ENCODE data around the gene STK24. TPM values are rescaled to one million over a fixed set of nuclear protein-coding genes. Genes with fewer than 3 reads are reported as not detected.
A peak's percentile ranks its signal among the peaks of the same experiment; 100 is the strongest.
"Not testable (repeated sequence)": the region's sequence is repeated elsewhere in the genome, so short reads cannot be mapped to it uniquely, and the experiment has no call there.

Gene STK24
- 10 to 100 TPM; 51.3 to 89.8 (median 78.6) TPM for total RNA-seq

DNA sequence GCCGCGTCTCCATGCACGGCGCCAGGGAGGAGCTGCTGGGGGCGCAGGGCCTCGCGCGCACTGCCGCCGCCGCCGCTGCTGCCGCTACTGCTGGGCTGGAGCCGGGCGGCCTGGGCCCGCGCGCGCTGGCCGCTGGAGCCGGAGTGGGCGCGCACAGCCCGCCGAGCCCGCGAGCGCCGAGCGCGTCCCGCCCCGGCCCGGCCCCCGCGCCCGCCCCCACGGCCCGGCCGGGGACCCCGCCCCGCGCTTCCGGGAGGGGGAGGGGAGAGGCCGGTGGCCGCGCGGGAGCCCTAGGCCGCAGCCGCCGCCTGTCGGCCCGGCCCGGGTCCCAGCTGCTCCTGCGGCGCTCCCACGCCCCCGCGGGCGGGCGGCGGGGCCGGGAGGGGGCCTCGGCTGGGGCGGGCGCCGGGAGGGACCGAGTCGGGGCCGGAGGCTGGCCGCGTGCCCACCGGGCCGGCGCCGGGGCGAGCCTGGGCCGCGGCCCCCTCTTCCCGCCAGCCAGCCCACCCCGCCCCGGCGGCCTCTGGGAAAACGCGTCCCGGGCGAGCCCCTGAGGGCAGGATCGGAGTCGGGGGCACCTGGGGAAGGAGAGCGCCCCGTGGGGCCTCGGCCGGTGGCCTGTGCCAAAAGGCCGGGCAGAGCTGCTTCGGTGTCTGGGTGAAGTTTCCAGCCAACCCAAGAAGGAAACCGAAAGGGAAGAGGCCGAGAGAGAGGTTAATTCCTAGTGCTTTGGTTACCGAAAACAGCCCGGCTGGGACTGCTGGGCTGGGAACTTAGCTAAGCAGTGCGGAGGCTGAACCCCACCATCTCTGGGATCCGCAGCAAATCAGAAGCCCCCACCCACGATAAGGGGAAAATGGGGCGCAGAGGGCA, at the start of gene STK24:
Gene STK24, minus strand, starts transcription at position 145 of the 873 bp plus-strand sequence. CDS start 321 bp downstream, outside the sequence.
- 1 to 2% methylated on average over 23 to 29 of the region's 103 CpGs for WGBS, 2 donors
- H3K27me3 ChIP-seq = no peaks in the 10 kb centered on the region
- no peaks in the 10 kb centered on the region for H3K36me3 ChIP-seq
- no peaks in the 10 kb centered on the region for H3K9me3 ChIP-seq
- TF ChIP-seq, protein P1, sequence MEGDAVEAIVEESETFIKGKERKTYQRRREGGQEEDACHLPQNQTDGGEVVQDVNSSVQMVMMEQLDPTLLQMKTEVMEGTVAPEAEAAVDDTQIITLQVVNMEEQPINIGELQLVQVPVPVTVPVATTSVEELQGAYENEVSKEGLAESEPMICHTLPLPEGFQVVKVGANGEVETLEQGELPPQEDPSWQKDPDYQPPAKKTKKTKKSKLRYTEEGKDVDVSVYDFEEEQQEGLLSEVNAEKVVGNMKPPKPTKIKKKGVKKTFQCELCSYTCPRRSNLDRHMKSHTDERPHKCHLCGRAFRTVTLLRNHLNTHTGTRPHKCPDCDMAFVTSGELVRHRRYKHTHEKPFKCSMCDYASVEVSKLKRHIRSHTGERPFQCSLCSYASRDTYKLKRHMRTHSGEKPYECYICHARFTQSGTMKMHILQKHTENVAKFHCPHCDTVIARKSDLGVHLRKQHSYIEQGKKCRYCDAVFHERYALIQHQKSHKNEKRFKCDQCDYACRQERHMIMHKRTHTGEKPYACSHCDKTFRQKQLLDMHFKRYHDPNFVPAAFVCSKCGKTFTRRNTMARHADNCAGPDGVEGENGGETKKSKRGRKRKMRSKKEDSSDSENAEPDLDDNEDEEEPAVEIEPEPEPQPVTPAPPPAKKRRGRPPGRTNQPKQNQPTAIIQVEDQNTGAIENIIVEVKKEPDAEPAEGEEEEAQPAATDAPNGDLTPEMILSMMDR (IDR thresholded peaks at IDR 0.05) = peak in 1 of 6 experiments; percentile 6
- TF ChIP-seq POLR2AphosphoS5 (IDR thresholded peaks at IDR 0.05) (peak; percentile 42 to 61), EP300 (IDR thresholded peaks at IDR 0.05) (no peak), POLR2A (IDR thresholded peaks at IDR 0.05) (peak in 2 of 4 donors; percentile 53 to 54)
- peaks cover 31 to 43% (median 33%) of the 10 kb centered on the region in 4 donors for H3K4me1 ChIP-seq
- peak within 1 kb of the TSS; percentile 97 to 99 (median 98) for H3K27ac ChIP-seq
- peak; percentile 73 to 95 for DNase-seq
- peak; percentile 88 to 90 for ATAC-seq (ENCODE audit: low FRiP score in 2 of 2)
- peak within 1 kb of the TSS; percentile 76 to 94 (median 85) for H3K4me3 ChIP-seq

DNA sequence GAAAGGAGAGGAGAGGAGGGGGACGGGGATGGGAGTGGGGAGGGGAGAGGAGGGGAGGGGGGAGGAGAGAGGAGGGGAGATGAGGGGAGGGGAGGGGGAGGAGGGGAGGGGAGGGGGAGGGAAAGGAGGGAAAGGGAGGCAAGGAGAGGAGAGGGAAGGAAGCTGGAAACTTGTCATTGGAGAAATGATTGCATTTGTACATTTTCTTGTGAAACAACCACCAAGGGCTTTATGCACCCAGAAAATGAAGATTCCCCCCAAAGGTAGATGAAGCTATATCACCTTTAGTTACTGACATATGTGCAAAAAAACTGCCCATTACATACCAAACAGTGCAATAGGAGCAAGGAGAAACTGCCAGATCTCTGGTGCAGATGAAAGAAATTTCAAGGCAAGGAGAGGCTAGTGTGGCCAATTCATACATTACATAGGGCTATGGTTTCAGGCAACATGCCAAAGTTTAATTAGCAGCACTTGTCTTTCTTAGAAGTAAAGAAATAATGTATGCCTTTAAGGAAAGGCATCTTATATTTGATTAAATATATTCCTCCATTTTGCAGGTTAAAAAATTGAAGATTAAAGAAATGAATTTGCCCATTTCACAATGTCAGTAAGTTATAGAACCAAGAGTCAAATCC, 49.5 kb upstream of the STK24 start:
- no peaks in the 10 kb centered on the region for H3K36me3 ChIP-seq
- no peaks in the 10 kb centered on the region for H3K4me1 ChIP-seq
- no CpG with 5 or more reads among the region's 1 CpG for WGBS, 2 donors
- H3K4me3 ChIP-seq = no peak overlapping the region
- H3K9me3 ChIP-seq = no peaks in the 10 kb centered on the region
- TF ChIP-seq EP300 (IDR thresholded peaks at IDR 0.05) (no peak), POLR2AphosphoS5 (IDR thresholded peaks at IDR 0.05) (no peak), POLR2A (IDR thresholded peaks at IDR 0.05) (no peak)
- TF ChIP-seq, protein P1 (IDR thresholded peaks at IDR 0.05) = no peak
- no peak for DNase-seq
- no peaks in the 10 kb centered on the region for H3K27me3 ChIP-seq
- no peak overlapping the region for H3K27ac ChIP-seq
- no peak for ATAC-seq (ENCODE audit: low FRiP score in 2 of 2)

DNA sequence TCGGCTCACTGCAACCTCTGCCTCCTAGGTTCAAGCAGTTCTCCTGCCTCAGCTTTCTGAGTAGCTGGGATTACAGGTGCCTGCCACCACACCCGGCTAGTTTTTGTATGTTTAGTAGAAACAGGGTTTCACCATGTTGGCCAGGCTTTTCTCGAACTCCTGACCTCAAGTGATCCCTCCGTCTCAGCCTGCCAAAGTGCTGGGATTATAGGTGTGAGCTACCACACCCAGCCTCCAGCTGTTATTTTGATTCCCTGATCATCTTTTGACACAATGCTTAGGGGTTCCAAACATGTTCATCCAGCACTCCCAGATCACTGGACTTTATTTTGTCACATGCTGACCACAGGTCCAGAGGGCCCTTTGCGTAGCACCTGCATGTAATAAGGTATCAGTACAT, 47.7 kb upstream of the STK24 start:
- 87 to 88% methylated on average over 4 to 5 of the region's 5 CpGs for WGBS, 2 donors
- H3K27me3 ChIP-seq = not testable (repeated sequence)

DNA sequence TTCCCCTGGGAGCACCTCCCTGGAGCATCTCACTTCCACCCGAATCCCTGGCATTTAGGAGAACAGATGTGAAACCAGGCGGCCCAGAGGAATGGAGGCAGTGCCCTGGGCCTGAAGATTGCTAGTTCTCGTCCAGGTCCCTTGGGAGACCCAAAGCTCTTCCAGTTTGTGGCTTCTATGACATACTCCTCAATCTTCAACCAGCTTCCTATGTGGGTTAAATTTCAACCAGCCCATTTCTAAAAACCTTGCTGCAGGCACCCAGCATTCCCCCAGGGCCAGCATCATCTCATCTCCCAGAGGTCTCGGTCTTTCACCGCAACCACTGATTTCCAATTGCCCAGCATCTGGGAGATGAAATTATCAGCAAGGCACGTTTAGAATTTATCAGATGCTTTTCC, 46.0 kb upstream of the STK24 start:
- H3K4me1 ChIP-seq = no peaks in the 10 kb centered on the region
- H3K27ac ChIP-seq = no peak overlapping the region
- no peaks in the 10 kb centered on the region for H3K27me3 ChIP-seq
- no peak for TF ChIP-seq POLR2AphosphoS5 (IDR thresholded peaks at IDR 0.05)
- no peak for TF ChIP-seq EP300 (IDR thresholded peaks at IDR 0.05)
- TF ChIP-seq, protein P1 (IDR thresholded peaks at IDR 0.05) = no peak
- ATAC-seq (ENCODE audit: low FRiP score in 2 of 2) (no peak), DNase-seq (no peak)
- no peak overlapping the region for H3K4me3 ChIP-seq
- H3K9me3 ChIP-seq = no peaks in the 10 kb centered on the region
- no peaks in the 10 kb centered on the region for H3K36me3 ChIP-seq
- WGBS, 2 donors = 71 to 88% methylated on average over 6 of the region's 6 CpGs

More for the DNA sequence above, 47.7 kb upstream of the STK24 start:
- DNase-seq; H3K27ac ChIP-seq; H3K9me3 ChIP-seq; H3K4me1 ChIP-seq; H3K4me3 ChIP-seq; H3K36me3 ChIP-seq; ATAC-seq (ENCODE audit: low FRiP score in 2 of 2): not testable (repeated sequence)

DNA sequence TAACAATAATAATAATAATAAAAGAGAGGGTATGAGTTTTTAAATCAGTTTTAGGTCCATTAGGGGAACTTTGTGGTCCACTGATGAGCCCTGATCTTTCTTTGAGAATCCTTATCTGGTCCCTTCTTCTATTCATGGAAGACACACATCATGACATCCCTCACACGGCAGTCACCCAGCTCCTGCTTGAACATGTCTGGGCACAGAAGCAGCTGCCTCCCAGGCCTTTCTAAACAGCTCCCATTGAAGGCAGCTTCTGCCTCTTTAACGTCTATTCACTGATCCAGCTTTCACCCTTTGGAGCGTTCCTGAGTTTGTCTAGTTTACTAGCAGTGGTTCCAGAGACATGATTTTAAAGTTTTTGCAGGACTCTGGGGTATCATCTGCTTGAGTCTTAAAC, 42.6 kb upstream of the STK24 start:
- Histone ChIP-seq H3K36me3 (no peaks in the 10 kb centered on the region), H3K27ac (no peak overlapping the region), H3K4me1 (no peaks in the 10 kb centered on the region), H3K27me3 (no peaks in the 10 kb centered on the region), H3K9me3 (no peaks in the 10 kb centered on the region), H3K4me3 (no peak overlapping the region)
- DNase-seq (no peak), ATAC-seq (ENCODE audit: low FRiP score in 2 of 2) (no peak)
- TF ChIP-seq EP300 (IDR thresholded peaks at IDR 0.05) (no peak), POLR2AphosphoS5 (IDR thresholded peaks at IDR 0.05) (no peak), POLR2A (IDR thresholded peaks at IDR 0.05) (no peak)
- TF ChIP-seq, protein P1 (IDR thresholded peaks at IDR 0.05) = no peak
- WGBS, 2 donors = 93 to 94% methylated on average over 3 of the region's 3 CpGs

DNA sequence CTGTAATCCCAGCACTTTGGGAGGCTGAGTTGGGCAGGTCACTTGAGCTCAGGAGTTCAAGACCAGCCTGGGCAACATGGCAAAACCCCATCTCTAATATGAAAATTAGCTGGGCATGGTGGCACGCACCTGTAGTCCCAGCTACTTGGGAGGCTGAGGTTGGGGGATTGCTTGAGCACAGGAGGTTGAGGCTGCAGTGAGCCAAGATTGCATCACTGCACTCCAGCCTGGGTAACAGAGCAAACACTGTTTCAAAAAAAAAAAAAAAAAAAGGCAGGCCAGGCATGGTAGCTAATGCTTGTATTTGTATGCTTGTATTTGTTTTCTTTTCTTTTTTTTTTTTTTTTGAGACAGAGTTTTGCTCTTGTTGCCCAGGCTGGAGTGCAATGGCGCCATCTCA, 38.7 kb upstream of the STK24 start:
- WGBS, 2 donors = 91 to 96% methylated on average over 2 of the region's 2 CpGs
- not testable (repeated sequence) for H3K4me1 ChIP-seq; H3K36me3 ChIP-seq; H3K27ac ChIP-seq; DNase-seq; H3K27me3 ChIP-seq; ATAC-seq (ENCODE audit: low FRiP score in 2 of 2); H3K9me3 ChIP-seq; H3K4me3 ChIP-seq

Measured in upper lobe of left lung (tissue), 6 donors.